BE2C (cell line): Measurements from ENCODE around the gene CHTOP.
"Not testable (repeated sequence)": the region's sequence is repeated elsewhere in the genome, so short reads cannot be mapped to it uniquely, and the experiment has no call there.

Source experiments
- DNase-seq: peaks from one replicate; pipeline ENCODE4 v3.0.0-alpha.2; 2020
- H3K27me3 ChIP-seq: fragments of 250-450 bp; sonication (Bioruptor Pico); 2 replicates; pipeline ENCODE4 v1.5.1; 2020; ENCODE audit warnings: mild to moderate bottlenecking
- H3K36me3 ChIP-seq: fragments of 250-450 bp; sonication (Bioruptor Pico); 2 replicates; pipeline ENCODE4 v1.5.1; 2020; ENCODE audit warnings: mild to moderate bottlenecking
- H3K4me1 ChIP-seq: fragments of 250-450 bp; sonication (Bioruptor Pico); 2 replicates; pipeline ENCODE4 v1.5.1; 2020
- H3K4me3 ChIP-seq: 2 replicates; pipeline ENCODE4 v1.5.1; 2011; ENCODE audit warnings: low read depth, low read length
- H3K9me3 ChIP-seq: fragments of 250-450 bp; sonication (Bioruptor Pico); 2 replicates; pipeline ENCODE4 v1.5.1; 2020
- CTCF ChIP-seq: IDR thresholded peaks from 2 replicates; pipeline ENCODE4 v1.5.1; 2012; ENCODE audit warnings: mild to moderate bottlenecking, low read depth, low read length

Gene CHTOP

GRCh38 chr1:153670257-153670858, 36.5 kb downstream of the CHTOP start:
- no peak for TF ChIP-seq CTCF
- no peaks in the 10 kb centered on the region for H3K4me1 ChIP-seq
- H3K36me3 ChIP-seq, result peaks cover 49% of the 10 kb centered on the region
- H3K27me3 ChIP-seq, result no peaks in the 10 kb centered on the region
- peak overlapping the region; percentile 98 for H3K4me3 ChIP-seq
- no peaks in the 10 kb centered on the region for H3K9me3 ChIP-seq
- DNase-seq, result no peak

- TF ChIP-seq CTCF, result peak; percentile 27; the same call in 1 of the 2 replicates
These were observed 37.2 kb downstream of the CHTOP start, which contains the start of gene ILF2 for GRCh38 chr1:153670859-153671627. TSS of gene ILF2 (minus strand) at chr1:153670993. CDS start at chr1:153670922, 71 bp downstream.

GRCh38 chr1:153671628-153672353, 37.9 kb downstream of the CHTOP start:
- H3K4me3 ChIP-seq, result peak overlapping the region; percentile 73
- H3K4me1 ChIP-seq, H3K27me3 ChIP-seq, H3K9me3 ChIP-seq: not testable (repeated sequence)
- H3K36me3 ChIP-seq, result peaks cover 35% of the 10 kb centered on the region
- peak; percentile 23; the same call in 1 of the 2 replicates for TF ChIP-seq CTCF
- peak; percentile 47 for DNase-seq

More at GRCh38 chr1:153670859-153671627, 37.2 kb downstream of the CHTOP start, which contains the start of gene ILF2:
- Histone ChIP-seq H3K9me3 (no peaks in the 10 kb centered on the region), H3K4me3 (peak within 1 kb of the TSS; percentile 98), H3K4me1 (no peaks in the 10 kb centered on the region), H3K36me3 (peaks cover 42% of the 10 kb centered on the region), H3K27me3 (no peaks in the 10 kb centered on the region)
- peak; percentile 97 for DNase-seq

GRCh38 chr1:153673511-153673910, 39.6 kb downstream of the CHTOP start:
- Histone ChIP-seq H3K4me3 (no peak overlapping the region), H3K4me1 (no peaks in the 10 kb centered on the region), H3K27me3 (peaks cover 6% of the 10 kb centered on the region), H3K9me3 (no peaks in the 10 kb centered on the region), H3K36me3 (peaks cover 18% of the 10 kb centered on the region)
- no peak for DNase-seq
- TF ChIP-seq CTCF, result no peak

- Histone ChIP-seq H3K36me3 (no peaks in the 10 kb centered on the region), H3K4me1 (no peaks in the 10 kb centered on the region), H3K9me3 (no peaks in the 10 kb centered on the region), H3K27me3 (peaks cover 19% of the 10 kb centered on the region), H3K4me3 (peak overlapping the region; percentile 59)
- TF ChIP-seq CTCF, result peak; percentile 97
- DNase-seq, result peak; percentile 68
These were observed 44.1 kb downstream of the CHTOP start for GRCh38 chr1:153677718-153678518.
